Measurements from ENCODE around the gene S100A14.

Gene S100A14

GRCh38 chr1:153606194-153606593 lies 9.9 kb downstream of the S100A14 start:
- H3K27me3 ChIP-seq (ENCODE audit: insufficient read depth, low read depth, severe bottlenecking): no peaks in the 10 kb centered on the region
- no peaks in the 10 kb centered on the region for H3K36me3 ChIP-seq
- H3K9me3 ChIP-seq (ENCODE audit: severe bottlenecking): no peaks in the 10 kb centered on the region
- H3K4me3 ChIP-seq (ENCODE audit: low read depth, low read length): no peak overlapping the region
- no peak overlapping the region for H3K27ac ChIP-seq
- DNase-seq: no peak
- TF ChIP-seq CTCF (IDR thresholded peaks at IDR 0.05; ENCODE audit: low read depth, low read length): no peak

DNA sequence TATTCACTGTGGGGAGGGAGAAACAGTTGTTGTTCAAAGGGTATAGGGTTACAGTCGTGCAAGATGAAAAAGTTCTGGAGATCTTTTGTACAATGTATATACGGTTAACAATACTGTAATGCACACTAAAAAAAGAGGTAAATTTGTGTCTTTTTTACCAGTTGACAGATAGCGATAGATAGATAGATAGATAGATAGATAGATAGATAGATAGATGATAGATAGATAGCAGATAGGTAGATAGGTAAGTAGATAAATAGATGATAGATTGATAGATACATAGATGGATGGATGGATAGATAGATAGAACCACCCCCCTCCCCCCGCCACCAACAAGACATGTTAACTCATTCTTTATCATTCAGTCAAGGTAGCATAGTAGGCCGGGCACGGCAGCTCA lies 13.4 kb downstream of the S100A14 start:
- Histone ChIP-seq H3K4me3 (ENCODE audit: low read depth, low read length) (no peak overlapping the region), H3K36me3 (no peaks in the 10 kb centered on the region), H3K9me3 (ENCODE audit: severe bottlenecking) (no peaks in the 10 kb centered on the region), H3K27ac (no peak overlapping the region), H3K27me3 (ENCODE audit: insufficient read depth, low read depth, severe bottlenecking) (no peaks in the 10 kb centered on the region)
- DNase-seq: no peak
- TF ChIP-seq CTCF (IDR thresholded peaks at IDR 0.05; ENCODE audit: low read depth, low read length): no peak

DNA sequence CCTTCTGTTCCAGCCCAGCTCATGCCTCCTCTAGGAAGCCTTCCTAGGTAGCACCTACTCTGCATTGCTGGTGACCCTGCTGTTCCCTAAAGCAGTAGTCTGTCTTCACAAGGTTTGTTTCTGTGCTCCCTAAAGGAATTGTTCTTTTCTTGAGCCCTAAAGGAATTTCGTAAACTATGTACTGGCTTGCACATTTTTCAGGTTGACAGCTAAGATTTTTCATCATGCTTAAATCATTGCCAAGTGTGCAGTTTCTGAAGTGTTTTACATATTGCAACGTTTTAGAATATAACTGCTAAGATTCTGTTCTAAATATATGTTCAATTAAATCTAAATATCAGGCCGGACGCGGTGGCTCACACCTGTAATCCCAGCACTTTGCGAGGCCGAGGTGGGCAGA lies 16.3 kb downstream of the S100A14 start:
- Histone ChIP-seq H3K36me3 (no peaks in the 10 kb centered on the region), H3K9me3 (ENCODE audit: severe bottlenecking) (no peaks in the 10 kb centered on the region), H3K4me3 (ENCODE audit: low read depth, low read length) (no peak overlapping the region), H3K27me3 (ENCODE audit: insufficient read depth, low read depth, severe bottlenecking) (no peaks in the 10 kb centered on the region), H3K27ac (no peak overlapping the region)
- no peak for TF ChIP-seq CTCF (IDR thresholded peaks at IDR 0.05; ENCODE audit: low read depth, low read length)
- no peak for DNase-seq

DNA sequence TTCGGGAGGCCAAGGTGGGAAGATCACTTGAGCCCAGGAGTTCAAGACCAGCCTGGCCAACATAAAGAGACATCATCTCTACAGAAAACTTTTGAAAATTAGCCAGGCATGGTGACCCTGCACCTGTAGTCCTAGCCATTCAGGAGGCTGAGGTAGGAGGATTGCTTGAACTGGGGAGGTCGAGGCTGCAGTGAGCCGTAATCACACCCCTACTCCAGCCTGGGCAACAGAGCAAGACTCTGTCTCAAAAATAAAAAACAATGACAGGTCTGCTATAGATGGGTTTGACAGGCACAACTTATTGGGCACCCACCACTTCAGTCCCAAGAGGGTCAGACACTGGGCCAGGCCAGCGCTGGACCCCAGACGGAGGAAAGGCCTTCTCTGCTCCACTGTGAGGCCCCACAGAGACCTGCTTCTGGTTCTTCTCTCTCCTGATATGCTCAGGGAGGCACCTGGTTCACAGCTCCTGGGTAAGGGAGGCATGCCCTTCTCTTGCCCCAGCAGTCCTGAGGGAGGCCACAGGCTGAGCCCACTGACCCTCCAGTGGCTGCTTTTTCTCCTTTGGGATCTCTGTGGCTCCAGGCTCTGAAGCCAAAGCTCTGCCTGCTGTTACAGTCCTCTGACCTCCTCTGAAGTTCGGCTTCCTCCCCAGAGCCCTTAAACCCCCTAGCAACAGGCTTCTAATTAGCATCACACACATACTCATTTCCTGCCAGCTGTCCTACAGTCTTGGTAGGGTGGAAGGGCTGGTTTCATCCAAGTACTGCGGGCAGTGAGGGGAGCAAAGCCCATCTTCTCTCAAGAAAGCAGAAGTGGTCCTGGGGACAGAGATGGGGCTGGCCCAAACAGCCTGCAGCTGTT lies 17.6 kb downstream of the S100A14 start:
- H3K27me3 ChIP-seq (ENCODE audit: insufficient read depth, low read depth, severe bottlenecking): no peaks in the 10 kb centered on the region
- no peak overlapping the region for H3K4me3 ChIP-seq (ENCODE audit: low read depth, low read length)
- TF ChIP-seq CTCF (IDR thresholded peaks at IDR 0.05; ENCODE audit: low read depth, low read length): no peak
- no peaks in the 10 kb centered on the region for H3K9me3 ChIP-seq (ENCODE audit: severe bottlenecking)
- DNase-seq: peak; percentile 76
- H3K27ac ChIP-seq: peak overlapping the region; percentile 28
- H3K36me3 ChIP-seq: no peaks in the 10 kb centered on the region

GRCh38 chr1:153597206-153597605 lies 18.9 kb downstream of the S100A14 start:
- no peak for TF ChIP-seq CTCF (IDR thresholded peaks at IDR 0.05; ENCODE audit: low read depth, low read length)
- no peak for DNase-seq
- H3K27ac ChIP-seq: no peak overlapping the region
- H3K9me3 ChIP-seq (ENCODE audit: severe bottlenecking): no peaks in the 10 kb centered on the region
- no peaks in the 10 kb centered on the region for H3K27me3 ChIP-seq (ENCODE audit: insufficient read depth, low read depth, severe bottlenecking)
- H3K4me3 ChIP-seq (ENCODE audit: low read depth, low read length): no peak overlapping the region
- no peaks in the 10 kb centered on the region for H3K36me3 ChIP-seq

GRCh38 chr1:153592748-153593147 lies 23.4 kb downstream of the S100A14 start:
- Histone ChIP-seq H3K27ac (no peak overlapping the region), H3K27me3 (ENCODE audit: insufficient read depth, low read depth, severe bottlenecking) (no peaks in the 10 kb centered on the region), H3K36me3 (no peaks in the 10 kb centered on the region), H3K9me3 (ENCODE audit: severe bottlenecking) (no peaks in the 10 kb centered on the region), H3K4me3 (ENCODE audit: low read depth, low read length) (no peak overlapping the region)
- no peak for DNase-seq
- no peak for TF ChIP-seq CTCF (IDR thresholded peaks at IDR 0.05; ENCODE audit: low read depth, low read length)

Data from WERI-Rb-1 (cell line).